GM12874 (cell line): Measurements from ENCODE around the gene MRPL41.

ENCODE experiments used
- TF ChIP-seq, protein P1 (sequence below): IDR thresholded peaks from 2 replicates; pipeline ENCODE4 v1.5.1; 2011; ENCODE audit warnings: low read depth, mild to moderate bottlenecking, control low read depth, low read length, moderate library complexity; ENCODE audit not compliant: insufficient read depth

The MRPL41 gene

GRCh38 chr9:137545123-137545522 is 6.6 kb upstream of the MRPL41 start:
- TF ChIP-seq, protein P1, sequence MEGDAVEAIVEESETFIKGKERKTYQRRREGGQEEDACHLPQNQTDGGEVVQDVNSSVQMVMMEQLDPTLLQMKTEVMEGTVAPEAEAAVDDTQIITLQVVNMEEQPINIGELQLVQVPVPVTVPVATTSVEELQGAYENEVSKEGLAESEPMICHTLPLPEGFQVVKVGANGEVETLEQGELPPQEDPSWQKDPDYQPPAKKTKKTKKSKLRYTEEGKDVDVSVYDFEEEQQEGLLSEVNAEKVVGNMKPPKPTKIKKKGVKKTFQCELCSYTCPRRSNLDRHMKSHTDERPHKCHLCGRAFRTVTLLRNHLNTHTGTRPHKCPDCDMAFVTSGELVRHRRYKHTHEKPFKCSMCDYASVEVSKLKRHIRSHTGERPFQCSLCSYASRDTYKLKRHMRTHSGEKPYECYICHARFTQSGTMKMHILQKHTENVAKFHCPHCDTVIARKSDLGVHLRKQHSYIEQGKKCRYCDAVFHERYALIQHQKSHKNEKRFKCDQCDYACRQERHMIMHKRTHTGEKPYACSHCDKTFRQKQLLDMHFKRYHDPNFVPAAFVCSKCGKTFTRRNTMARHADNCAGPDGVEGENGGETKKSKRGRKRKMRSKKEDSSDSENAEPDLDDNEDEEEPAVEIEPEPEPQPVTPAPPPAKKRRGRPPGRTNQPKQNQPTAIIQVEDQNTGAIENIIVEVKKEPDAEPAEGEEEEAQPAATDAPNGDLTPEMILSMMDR = no peak

DNA sequence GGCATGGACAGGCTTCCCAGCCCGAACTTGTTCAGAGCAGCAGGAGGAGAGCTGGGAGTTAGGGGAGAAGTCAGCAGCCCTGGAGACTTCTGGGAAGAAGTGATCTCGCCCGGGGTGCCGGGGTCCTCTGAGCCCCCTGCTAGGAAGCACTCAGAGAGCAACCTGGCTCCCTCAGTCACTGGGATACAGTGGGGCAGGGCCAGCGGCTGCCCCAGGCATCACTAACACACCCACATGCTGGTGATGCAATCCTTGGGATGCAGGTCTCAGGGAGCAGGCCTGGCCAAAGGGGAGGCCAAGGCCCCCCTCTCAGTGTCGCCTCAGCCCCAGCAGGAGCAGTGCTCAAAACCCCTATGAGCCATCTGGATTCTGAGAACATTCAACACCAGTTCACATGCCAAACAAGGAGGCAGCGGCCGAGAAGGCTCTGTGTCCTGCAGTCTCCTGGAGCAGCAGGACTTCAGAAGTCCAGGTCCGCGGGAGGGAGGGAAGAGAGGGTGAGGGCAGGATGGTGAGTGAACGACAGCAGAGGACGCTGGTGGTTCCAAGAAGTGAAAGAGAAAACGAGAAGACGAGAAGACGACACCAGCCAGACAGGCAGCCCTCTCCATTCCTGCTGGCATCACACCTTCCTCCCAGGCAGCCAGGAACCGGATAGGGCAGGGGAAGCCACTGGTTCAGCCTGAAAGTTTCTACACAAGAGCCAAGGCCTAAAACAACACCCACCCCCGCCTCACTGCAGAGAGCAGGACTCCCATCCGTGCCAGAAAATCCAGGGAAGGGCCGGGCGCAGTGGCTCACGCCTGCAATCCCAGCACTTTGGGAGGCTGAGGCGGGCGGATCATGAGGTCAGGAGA is 3.8 kb upstream of the MRPL41 start:
- TF ChIP-seq, protein P1 = no peak

GRCh38 chr9:137550231-137550621 is 1.5 kb upstream of the MRPL41 start, which contains the start of gene PNPLA7:
TSS of gene PNPLA7 (minus strand) at chr9:137550402. CDS start at chr9:137550197, 205 bp downstream.
- TF ChIP-seq, protein P1 = no peak

GRCh38 chr9:137552022-137552768 is 516 bp downstream of the MRPL41 start:
- TF ChIP-seq, protein P1 = no peak

- TF ChIP-seq, protein P1 = no peak
Observed at GRCh38 chr9:137554349-137554748, 2.7 kb downstream of the MRPL41 start.

DNA sequence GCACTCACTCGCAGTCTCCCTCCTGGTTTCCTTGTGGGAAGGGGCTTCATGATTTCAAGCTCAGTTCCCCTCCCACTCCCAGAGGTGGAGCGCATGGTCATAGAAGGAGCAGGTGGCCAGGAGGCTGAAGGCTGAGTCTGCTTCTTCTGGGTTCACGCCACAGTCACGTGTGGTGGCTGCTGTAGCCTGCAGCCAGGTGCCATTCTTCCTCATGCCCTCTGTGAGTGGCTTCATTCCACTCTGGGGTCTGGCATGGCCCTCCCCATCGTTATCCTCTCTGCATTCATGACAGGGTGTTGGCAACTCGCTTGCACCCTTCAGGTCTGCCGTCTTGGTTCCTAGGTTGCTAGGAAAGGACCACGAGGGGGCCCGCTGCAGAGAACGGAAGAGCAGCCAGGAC is 3.5 kb downstream of the MRPL41 start:
- TF ChIP-seq, protein P1 = no peak

DNA sequence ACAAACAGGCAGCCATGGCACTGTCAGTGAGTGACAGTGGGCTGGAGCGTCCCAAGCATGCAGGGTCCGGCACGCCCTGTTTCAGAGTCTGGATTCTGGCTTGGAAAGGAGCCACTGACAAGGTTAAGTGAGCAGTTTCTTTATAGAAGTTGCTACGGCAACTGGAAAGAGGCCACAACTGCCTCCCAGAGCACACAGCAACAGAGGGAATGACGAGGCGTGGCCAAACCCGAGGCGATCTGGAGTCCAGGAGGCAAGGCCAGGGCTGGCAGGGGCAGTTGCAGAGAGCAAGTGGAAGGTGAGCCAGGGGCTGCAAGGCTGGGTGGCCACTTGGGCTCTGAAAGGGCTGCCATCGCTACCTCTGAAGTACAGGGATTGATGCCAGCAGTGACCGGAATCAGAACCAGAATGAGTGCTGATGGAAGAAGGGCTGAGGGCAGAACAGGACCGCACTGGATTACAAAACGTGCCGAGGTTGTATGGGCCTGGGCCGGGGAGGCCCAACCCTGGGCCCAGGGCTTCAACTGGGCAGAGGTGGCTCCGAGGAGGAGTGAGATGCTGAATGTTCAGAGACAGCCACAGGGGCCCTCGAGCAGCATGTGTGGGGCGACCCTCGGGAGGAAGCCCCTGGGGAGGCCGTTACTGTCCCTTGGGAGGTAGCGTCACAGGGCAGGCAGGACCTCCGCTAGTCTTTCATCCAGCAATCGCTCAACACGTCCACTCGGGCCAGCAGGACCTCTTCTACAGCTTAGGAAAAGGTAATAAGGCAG is 4.6 kb downstream of the MRPL41 start:
- TF ChIP-seq, protein P1 = no peak
